ENCODE data around the gene DCLK2. TPM values are rescaled to one million over a fixed set of nuclear protein-coding genes. Genes with fewer than 3 reads are reported as not detected.

DCLK2 gene
- total RNA-seq, 1 experiment from 2014 or later: 2.7 TPM

DNA sequence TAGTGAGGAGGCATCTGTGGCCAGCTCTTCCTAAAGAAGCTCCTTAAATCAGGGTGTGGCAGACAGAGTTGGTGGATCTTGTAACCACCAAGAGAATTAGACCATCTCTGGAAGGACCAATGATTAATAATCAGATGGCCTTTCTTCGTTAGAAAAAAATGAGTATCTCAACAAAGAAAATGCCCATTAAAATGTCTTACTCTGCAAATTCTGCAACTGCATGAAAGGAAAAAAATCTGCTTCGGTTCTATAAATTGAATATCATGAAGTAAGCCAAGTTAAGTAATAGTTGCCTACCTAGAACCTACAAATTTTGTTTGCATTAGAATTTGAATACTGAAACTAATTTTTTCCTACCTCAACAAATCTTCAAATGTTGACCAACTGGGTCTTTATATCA lies 4.2 kb upstream of the DCLK2 start:
- ATAC-seq (no peak), DNase-seq (ENCODE audit: low read depth, low spot score) (no peak)
- H3K27me3 ChIP-seq (ENCODE audit: insufficient read depth, low read length): no peaks in the 10 kb centered on the region
- ChIA-PET POLR2A (no interaction called here), CTCF (no interaction called here), RAD21 (ENCODE audit: low non-redundant PET in 1 of 2, low total read pairs in 2 of 2, uncharacterized antibody in 2 of 2, unreplicated experiment in 2 of 2) (no interaction called here)
- H3K9me3 ChIP-seq (ENCODE audit: control insufficient read depth in 1 of 2, insufficient read depth in 1 of 2, low read depth in 1 of 2, low read length in 2 of 2): no peaks in the 10 kb centered on the region
- intact Hi-C loops (cut with micrococcal nuclease): no loop called here
- no peak overlapping the region for H3K9ac ChIP-seq (ENCODE audit: low read length)
- H4K20me1 ChIP-seq (ENCODE audit: insufficient read depth): no peaks in the 10 kb centered on the region
- no peak for TF ChIP-seq ZNF274 (IDR thresholded peaks at IDR 0.05; ENCODE audit: low read depth, low read length)
- no peak for TF ChIP-seq SP1 (IDR thresholded peaks at IDR 0.05; ENCODE audit: low read depth)
- no peak for TF ChIP-seq CEBPB (IDR thresholded peaks at IDR 0.05; ENCODE audit: low read depth)
- no peak for TF ChIP-seq POLR2A (IDR thresholded peaks at IDR 0.05; ENCODE audit: borderline replicate concordance, extremely low read depth, insufficient read depth, insufficient read length)
- TF ChIP-seq JUND (IDR thresholded peaks at IDR 0.05): no peak
- no peak for TF ChIP-seq FOSL1 (IDR thresholded peaks at IDR 0.05; ENCODE audit: low read depth)
- TF ChIP-seq YY1 (IDR thresholded peaks at IDR 0.05; ENCODE audit: extremely low read depth, insufficient replicate concordance, low read depth, low read length): no peak
- TF ChIP-seq, protein P1, sequence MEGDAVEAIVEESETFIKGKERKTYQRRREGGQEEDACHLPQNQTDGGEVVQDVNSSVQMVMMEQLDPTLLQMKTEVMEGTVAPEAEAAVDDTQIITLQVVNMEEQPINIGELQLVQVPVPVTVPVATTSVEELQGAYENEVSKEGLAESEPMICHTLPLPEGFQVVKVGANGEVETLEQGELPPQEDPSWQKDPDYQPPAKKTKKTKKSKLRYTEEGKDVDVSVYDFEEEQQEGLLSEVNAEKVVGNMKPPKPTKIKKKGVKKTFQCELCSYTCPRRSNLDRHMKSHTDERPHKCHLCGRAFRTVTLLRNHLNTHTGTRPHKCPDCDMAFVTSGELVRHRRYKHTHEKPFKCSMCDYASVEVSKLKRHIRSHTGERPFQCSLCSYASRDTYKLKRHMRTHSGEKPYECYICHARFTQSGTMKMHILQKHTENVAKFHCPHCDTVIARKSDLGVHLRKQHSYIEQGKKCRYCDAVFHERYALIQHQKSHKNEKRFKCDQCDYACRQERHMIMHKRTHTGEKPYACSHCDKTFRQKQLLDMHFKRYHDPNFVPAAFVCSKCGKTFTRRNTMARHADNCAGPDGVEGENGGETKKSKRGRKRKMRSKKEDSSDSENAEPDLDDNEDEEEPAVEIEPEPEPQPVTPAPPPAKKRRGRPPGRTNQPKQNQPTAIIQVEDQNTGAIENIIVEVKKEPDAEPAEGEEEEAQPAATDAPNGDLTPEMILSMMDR (IDR thresholded peaks at IDR 0.05 in 2 of 3, conservative IDR thresholded peaks at IDR 0.05 in 1 of 3; ENCODE audit: borderline replicate concordance in 1 of 3, insufficient read depth in 1 of 3, low read depth in 2 of 3, low read length in 2 of 3): no peak
- TF ChIP-seq EZH2phosphoT487 (IDR thresholded peaks at IDR 0.05; ENCODE audit: borderline replicate concordance): no peak
- TF ChIP-seq CBX3 (IDR thresholded peaks at IDR 0.05; ENCODE audit: low read depth): no peak
- no peak for TF ChIP-seq EGR1 (IDR thresholded peaks at IDR 0.05; ENCODE audit: low read depth)
- TF ChIP-seq RAD21 (IDR thresholded peaks at IDR 0.05; ENCODE audit: low read depth): no peak
- TF ChIP-seq, protein P2, sequence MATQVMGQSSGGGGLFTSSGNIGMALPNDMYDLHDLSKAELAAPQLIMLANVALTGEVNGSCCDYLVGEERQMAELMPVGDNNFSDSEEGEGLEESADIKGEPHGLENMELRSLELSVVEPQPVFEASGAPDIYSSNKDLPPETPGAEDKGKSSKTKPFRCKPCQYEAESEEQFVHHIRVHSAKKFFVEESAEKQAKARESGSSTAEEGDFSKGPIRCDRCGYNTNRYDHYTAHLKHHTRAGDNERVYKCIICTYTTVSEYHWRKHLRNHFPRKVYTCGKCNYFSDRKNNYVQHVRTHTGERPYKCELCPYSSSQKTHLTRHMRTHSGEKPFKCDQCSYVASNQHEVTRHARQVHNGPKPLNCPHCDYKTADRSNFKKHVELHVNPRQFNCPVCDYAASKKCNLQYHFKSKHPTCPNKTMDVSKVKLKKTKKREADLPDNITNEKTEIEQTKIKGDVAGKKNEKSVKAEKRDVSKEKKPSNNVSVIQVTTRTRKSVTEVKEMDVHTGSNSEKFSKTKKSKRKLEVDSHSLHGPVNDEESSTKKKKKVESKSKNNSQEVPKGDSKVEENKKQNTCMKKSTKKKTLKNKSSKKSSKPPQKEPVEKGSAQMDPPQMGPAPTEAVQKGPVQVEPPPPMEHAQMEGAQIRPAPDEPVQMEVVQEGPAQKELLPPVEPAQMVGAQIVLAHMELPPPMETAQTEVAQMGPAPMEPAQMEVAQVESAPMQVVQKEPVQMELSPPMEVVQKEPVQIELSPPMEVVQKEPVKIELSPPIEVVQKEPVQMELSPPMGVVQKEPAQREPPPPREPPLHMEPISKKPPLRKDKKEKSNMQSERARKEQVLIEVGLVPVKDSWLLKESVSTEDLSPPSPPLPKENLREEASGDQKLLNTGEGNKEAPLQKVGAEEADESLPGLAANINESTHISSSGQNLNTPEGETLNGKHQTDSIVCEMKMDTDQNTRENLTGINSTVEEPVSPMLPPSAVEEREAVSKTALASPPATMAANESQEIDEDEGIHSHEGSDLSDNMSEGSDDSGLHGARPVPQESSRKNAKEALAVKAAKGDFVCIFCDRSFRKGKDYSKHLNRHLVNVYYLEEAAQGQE (IDR thresholded peaks at IDR 0.05; ENCODE audit: low read depth): no peak
- TF ChIP-seq EZH2 (IDR thresholded peaks at IDR 0.05): no peak
- TF ChIP-seq TCF7L2 (IDR thresholded peaks at IDR 0.05; ENCODE audit: borderline replicate concordance, extremely low read depth, insufficient read depth, insufficient read length): no peak
- no peak for TF ChIP-seq POLR2AphosphoS5 (IDR thresholded peaks at IDR 0.05; ENCODE audit: low read depth, low read length)
- TF ChIP-seq ELF1 (IDR thresholded peaks at IDR 0.05; ENCODE audit: borderline replicate concordance, low read depth): no peak
- no peak for TF ChIP-seq SRF (IDR thresholded peaks at IDR 0.05; ENCODE audit: low read depth)
- no peak overlapping the region for H2AFZ ChIP-seq (ENCODE audit: low read depth, low read length, poor library complexity, severe bottlenecking)
- H3K4me3 ChIP-seq (replicated peaks in 1 of 2; ENCODE audit: low read depth in 1 of 2, low read length in 2 of 2): no peak overlapping the region
- no peaks in the 10 kb centered on the region for H3K36me3 ChIP-seq (ENCODE audit: control insufficient read depth in 1 of 2, insufficient read depth in 2 of 2, low read length in 2 of 2)
- no peak overlapping the region for H3K27ac ChIP-seq (ENCODE audit: low read depth, low read length)
- H3K79me2 ChIP-seq (ENCODE audit: insufficient read depth, low read length): no peaks in the 10 kb centered on the region
- no TSS peak for BruUV-seq (replicated peaks)
- peaks cover 0 to 15% of the 10 kb centered on the region in 2 experiments; a peak in 2 of 4 replicates for H3K4me1 ChIP-seq (ENCODE audit: control insufficient read depth in 1 of 2, insufficient read depth in 2 of 2, low read length in 2 of 2)
- no peak overlapping the region for H3K4me2 ChIP-seq (ENCODE audit: low read length)
- no peaks in the 10 kb centered on the region for H3K9me2 ChIP-seq (ENCODE audit: insufficient read depth)

Measured in HCT116 (cell line).